Ovary (tissue), 9 donors: Measurements from ENCODE around the gene PPM1H. TPM values are rescaled to one million over a fixed set of nuclear protein-coding genes. Genes with fewer than 3 reads are reported as not detected.

ENCODE experiments used
- DNase-seq, 5 donors: peaks; one replicate each; pipeline ENCODE4 v3.0.0-alpha.2; 2019 to 2020
- H3K27ac ChIP-seq, 2 donors: fragments of 200-600 bp; one replicate each; pipeline versions ENCODE4 v1.5.1 to v1.8.0; 2019 to 2022
- H3K27me3 ChIP-seq: fragments of 200-600 bp; one replicate; pipeline ENCODE4 v1.8.0; 2022
- H3K36me3 ChIP-seq: fragments of 200-600 bp; sonication (generic); one replicate; pipeline ENCODE4 v1.5.1; 2019
- H3K4me1 ChIP-seq: one replicate; pipeline ENCODE4 v1.8.1; 2013; ENCODE audit warnings: mild to moderate bottlenecking, moderate library complexity; ENCODE audit not compliant: insufficient read depth
- H3K4me3 ChIP-seq: fragments of 200-600 bp; sonication (generic); one replicate; pipeline ENCODE4 v1.5.1; 2017
- H3K9me3 ChIP-seq, 2 donors: fragments of 200-600 bp in 1 of 2; sonication (generic) in 1 of 2; one replicate each; pipeline versions ENCODE4 v1.5.1 to v1.8.1; 2013 to 2019; ENCODE audit warnings: mild to moderate bottlenecking in 1 of 2, moderate library complexity in 1 of 2
- CTCF ChIP-seq, 3 donors: fragments of 450-650 bp in 2 of 3; fragments of 200-600 bp in 1 of 3; IDR thresholded peaks; one replicate each; pipeline versions ENCODE4 v1.5.1 to v1.8.0; 2016 to 2022; ENCODE audit warnings: antibody characterized with exemption in 3 of 3, mild to moderate bottlenecking in 1 of 3
- EP300 ChIP-seq: sonication (generic); formaldehyde crosslinking; IDR thresholded peaks from one replicate; pipeline ENCODE4 v1.6.1; 2017; ENCODE audit warnings: antibody characterized with exemption
- POLR2A ChIP-seq: fragments of 450-650 bp; IDR thresholded peaks from one replicate; pipeline ENCODE4 v1.6.1; 2017; ENCODE audit warnings: antibody characterized with exemption, mild to moderate bottlenecking, moderate library complexity
- WGBS, 3 donors: extraction: QIAGEN DNeasy Blood & Tissue Kit in 1 of 3; methylation state at CpG; one replicate each; pipeline versions ENCODE4 v1.1.5 to v1.1.7; 2013 to 2017; 5-methylcytosine and 5-hydroxymethylcytosine counted together
- intact Hi-C, 4 donors: fragments of 100-400 bp; cut with DNase I; formaldehyde crosslinking; loops; one replicate each; pipeline versions ENCODE4 v1.11.0 to v1.15.1; 2022 to 2023
- polyA plus RNA-seq, 2 donors: library from polyadenylated mRNA; stranded (reverse); fragments of 200-250 nt in 1 of 2; fragments of 350-450 nt in 1 of 2; fragmentation: Illumina TruSeq in 1 of 2; extraction: RNeasy Lipid Tissue Mini Kit (QIAGEN cat#74804) in 1 of 2; gene quantifications; one replicate each; pipeline ENCODE4 v1.2.3, GENCODE V29; 2013 to 2014
- total RNA-seq, 7 donors: library from RNA; depleted of rRNA in 2 of 7; stranded (reverse); fragments of >200 nt in 2 of 7; fragmentation: NEBNext Ultra II Directional in 3 of 7; extraction: Animal tissue kit (Norgen Biotek cat#: 25700) in 3 of 7; gene quantifications; one replicate each; pipeline versions ENCODE4 v1.1.0 to v1.2.4, GENCODE V29; 2016 to 2023
- donor health status: DM: no; HTN: no; CAD: no; lungs with moderate emphysema.
- donor health status: DM: no; HTN: no; CAD: no.
- donor health status: Bipolar disorder and iron deficiency.
- donor health status: DM: yes; HTN: yes; CAD: no.
- donor health status: DM: no; HTN: no; CAD: no.
- donor health status: DM: yes; HTN: yes; CAD: no.

PPM1H gene
- total and polyA plus RNA-seq, 9 donors = 1.6 to 45.4 (median 12.0) TPM

GRCh38 chr12:62679608-62680007 is 255.3 kb downstream of the PPM1H start:
- Histone ChIP-seq H3K4me1 (no peaks in the 10 kb centered on the region), H3K9me3 (peaks cover 0 to 5% of the 10 kb centered on the region in 2 donors), H3K4me3 (no peak overlapping the region), H3K27me3 (no peaks in the 10 kb centered on the region), H3K36me3 (no peaks in the 10 kb centered on the region), H3K27ac (no peak overlapping the region)
- intact Hi-C loops = no loop called here
- no peak for TF ChIP-seq CTCF (IDR thresholded peaks at IDR 0.05)
- TF ChIP-seq POLR2A = no peak
- DNase-seq = no peak
- WGBS, 3 donors = 10 to 41% (median 12%) methylated on average over 3 of the region's 3 CpGs

- 96 to 98% (median 98%) methylated on average over 7 of the region's 7 CpGs for WGBS, 3 donors
- Histone ChIP-seq H3K4me1 (no peaks in the 10 kb centered on the region), H3K27me3 (no peaks in the 10 kb centered on the region), H3K36me3 (no peaks in the 10 kb centered on the region), H3K27ac (no peak overlapping the region), H3K9me3 (peaks cover 0 to 5% of the 10 kb centered on the region in 2 donors), H3K4me3 (no peak overlapping the region)
- TF ChIP-seq POLR2A (no peak), EP300 (no peak), CTCF (IDR thresholded peaks at IDR 0.05) (no peak)
- intact Hi-C loops = no loop called here
- DNase-seq = no peak
Observed at GRCh38 chr12:62677355-62677754, 257.6 kb downstream of the PPM1H start.

- TF ChIP-seq CTCF (IDR thresholded peaks at IDR 0.05) = no peak
- TF ChIP-seq EP300 = no peak
- TF ChIP-seq POLR2A = no peak
- Histone ChIP-seq H3K4me1 (no peaks in the 10 kb centered on the region), H3K27me3 (no peaks in the 10 kb centered on the region), H3K27ac (no peak overlapping the region), H3K4me3 (no peak overlapping the region), H3K9me3 (peaks cover 0 to 5% of the 10 kb centered on the region in 2 donors), H3K36me3 (no peaks in the 10 kb centered on the region)
- DNase-seq = no peak
- 95 to 96% (median 95%) methylated on average over 11 of the region's 11 CpGs for WGBS, 3 donors
- intact Hi-C loops = no loop called here
Observed at GRCh38 chr12:62676521-62677307, 258.2 kb downstream of the PPM1H start.

GRCh38 chr12:62673028-62673815 is 261.7 kb downstream of the PPM1H start:
- Histone ChIP-seq H3K27ac (no peak overlapping the region), H3K9me3 (peaks cover 0 to 5% of the 10 kb centered on the region in 2 donors), H3K4me3 (no peak overlapping the region), H3K27me3 (no peaks in the 10 kb centered on the region), H3K36me3 (no peaks in the 10 kb centered on the region), H3K4me1 (no peaks in the 10 kb centered on the region)
- intact Hi-C loops = no loop called here
- TF ChIP-seq CTCF (IDR thresholded peaks at IDR 0.05) (no peak), EP300 (no peak), POLR2A (no peak)
- no peak for DNase-seq
- 64 to 71% (median 68%) methylated on average over 6 of the region's 6 CpGs for WGBS, 3 donors
